Neural progenitor cell (in vitro differentiated cells): ENCODE data around the gene IFI30. TPM values are rescaled to one million over a fixed set of nuclear protein-coding genes. Genes with fewer than 3 reads are reported as not detected.

Experiments used
- DNase-seq: peaks from one replicate; pipeline ENCODE4 v3.0.0-alpha.2; 2016; ENCODE audit warnings: low spot score
- H2AFZ ChIP-seq: fragments of 200-600 bp; sonication (generic); replicated peaks from 2 replicates; pipeline ENCODE4 v1.6.1; 2016; ENCODE audit warnings: antibody characterized with exemption
- H3F3A ChIP-seq: fragments of 200-600 bp; sonication (generic); 2 replicates; pipeline ENCODE4 v1.6.1; 2016; ENCODE audit warnings: antibody characterized with exemption, low read depth
- H3K27ac ChIP-seq: fragments of 200-600 bp; sonication (generic); 2 replicates; pipeline ENCODE4 v1.5.1; 2016; ENCODE audit warnings: mild to moderate bottlenecking
- H3K27me3 ChIP-seq: fragments of 200-600 bp; sonication (generic); 2 replicates; pipeline ENCODE4 v1.6.1; 2016; ENCODE audit warnings: mild to moderate bottlenecking, moderate library complexity
- H3K36me3 ChIP-seq: fragments of 200-600 bp; sonication (generic); 2 replicates; pipeline ENCODE4 v1.5.1; 2016
- H3K4me1 ChIP-seq: fragments of 200-600 bp; sonication (generic); 2 replicates; pipeline ENCODE4 v1.6.1; 2016; ENCODE audit warnings: mixed run types
- H3K4me2 ChIP-seq: fragments of 200-600 bp; sonication (generic); 2 replicates; pipeline ENCODE4 v1.6.1; 2016
- H3K4me3 ChIP-seq: fragments of 200-600 bp; sonication (generic); 2 replicates; pipeline ENCODE4 v1.5.1; 2016
- H3K79me2 ChIP-seq: fragments of 200-600 bp; sonication (generic); 2 replicates; pipeline ENCODE4 v1.6.1; 2016; ENCODE audit warnings: low read depth
- H3K9ac ChIP-seq: fragments of 200-600 bp; sonication (generic); 2 replicates; pipeline ENCODE4 v1.6.1; 2016
- H3K9me3 ChIP-seq: fragments of 200-600 bp; sonication (generic); 2 replicates; pipeline ENCODE4 v1.5.1; 2016; ENCODE audit warnings: low read depth
- H4K20me1 ChIP-seq: fragments of 200-600 bp; sonication (generic); 2 replicates; pipeline ENCODE4 v1.6.1; 2016; ENCODE audit warnings: low read depth
- H3K27ac Mint-ChIP-seq: 3 replicates; pipeline ENCODE4 v1.8.0; 2021; ENCODE audit warnings: mixed read lengths
- H3K27me3 Mint-ChIP-seq: 2 replicates; pipeline ENCODE4 v1.8.0; 2022; ENCODE audit warnings: low read depth, mild to moderate bottlenecking, inconsistent platforms, moderate library complexity, mixed read lengths; ENCODE audit not compliant: insufficient read depth
- H3K36me3 Mint-ChIP-seq: 3 replicates; pipeline ENCODE4 v1.8.0; 2021; ENCODE audit warnings: mixed read lengths
- H3K4me1 Mint-ChIP-seq: 3 replicates; pipeline ENCODE4 v1.8.0; 2021; ENCODE audit warnings: mixed read lengths
- H3K4me3 Mint-ChIP-seq: 3 replicates; pipeline ENCODE4 v1.8.0; 2021; ENCODE audit warnings: mild to moderate bottlenecking, moderate library complexity, mixed read lengths
- H3K9me3 Mint-ChIP-seq: 3 replicates; pipeline ENCODE4 v1.8.0; 2020; ENCODE audit warnings: mixed read lengths
- EZH2 ChIP-seq: fragments of 200-600 bp; sonication (generic); IDR thresholded peaks from 2 replicates; pipeline ENCODE4 v1.6.1; 2017; ENCODE audit warnings: antibody characterized with exemption, mild to moderate bottlenecking, moderate library complexity
- EZH2phosphoT487 ChIP-seq: fragments of 200-600 bp; sonication (generic); IDR thresholded peaks from 2 replicates; pipeline ENCODE4 v1.6.1; 2017; ENCODE audit warnings: antibody characterized with exemption
- total RNA-seq: library from RNA; depleted of rRNA; stranded (reverse); fragments of >200 nt; gene quantifications from 2 replicates; pipeline ENCODE4 v1.2.3, GENCODE V29; 2015; ENCODE audit warnings: low replicate concordance
- TF ChIP-seq, protein P1 (sequence below): fragments of 200-600 bp; sonication (generic); IDR thresholded peaks from 2 replicates; pipeline ENCODE4 v1.5.1; 2017; ENCODE audit warnings: antibody characterized with exemption, mild to moderate bottlenecking

IFI30 gene
- total RNA-seq, 1 donor from 2014 or later = not detected

DNA sequence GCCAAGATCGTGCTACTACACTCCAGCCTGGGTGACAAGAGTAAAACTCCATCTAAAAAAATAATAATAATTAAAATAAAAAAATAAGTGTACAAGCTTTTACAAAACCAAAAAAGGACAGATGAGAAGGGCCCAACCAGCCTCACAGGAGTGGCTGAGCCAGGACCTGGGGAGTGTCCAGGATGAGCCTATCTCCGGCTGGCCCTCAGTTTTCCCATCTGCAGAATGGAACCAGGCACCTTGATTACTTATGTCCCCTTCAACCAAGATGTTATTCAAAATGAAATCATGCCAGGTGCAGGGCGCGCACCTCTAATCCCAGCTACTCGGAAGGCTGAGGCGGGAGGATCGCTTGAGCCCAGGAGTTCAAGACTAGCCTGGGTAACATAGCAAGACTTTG, 9.5 kb upstream of the IFI30 start:
- Histone ChIP-seq H3K9ac (no peak overlapping the region), H3K27ac (no peak overlapping the region), H3K9me3 (no peaks in the 10 kb centered on the region), H2AFZ (no peak overlapping the region), H3K27me3 (no peaks in the 10 kb centered on the region), H3K36me3 (no peaks in the 10 kb centered on the region), H3K4me2 (no peak overlapping the region), H3K4me3 (no peak overlapping the region), H3K4me1 (peaks cover 3% of the 10 kb centered on the region), H4K20me1 (peaks cover 10% of the 10 kb centered on the region), H3K79me2 (no peaks in the 10 kb centered on the region), H3F3A (peaks cover 5% of the 10 kb centered on the region)
- Mint-ChIP-seq H3K36me3 (peaks cover 15% of the 10 kb centered on the region), H3K27ac (no peak overlapping the region), H3K4me1 (peaks cover 7% of the 10 kb centered on the region), H3K27me3 (peaks cover 8% of the 10 kb centered on the region), H3K4me3 (no peak overlapping the region), H3K9me3 (no peaks in the 10 kb centered on the region)
- no peak for DNase-seq
- TF ChIP-seq EZH2 (no peak), EZH2phosphoT487 (no peak)
- TF ChIP-seq, protein P1, sequence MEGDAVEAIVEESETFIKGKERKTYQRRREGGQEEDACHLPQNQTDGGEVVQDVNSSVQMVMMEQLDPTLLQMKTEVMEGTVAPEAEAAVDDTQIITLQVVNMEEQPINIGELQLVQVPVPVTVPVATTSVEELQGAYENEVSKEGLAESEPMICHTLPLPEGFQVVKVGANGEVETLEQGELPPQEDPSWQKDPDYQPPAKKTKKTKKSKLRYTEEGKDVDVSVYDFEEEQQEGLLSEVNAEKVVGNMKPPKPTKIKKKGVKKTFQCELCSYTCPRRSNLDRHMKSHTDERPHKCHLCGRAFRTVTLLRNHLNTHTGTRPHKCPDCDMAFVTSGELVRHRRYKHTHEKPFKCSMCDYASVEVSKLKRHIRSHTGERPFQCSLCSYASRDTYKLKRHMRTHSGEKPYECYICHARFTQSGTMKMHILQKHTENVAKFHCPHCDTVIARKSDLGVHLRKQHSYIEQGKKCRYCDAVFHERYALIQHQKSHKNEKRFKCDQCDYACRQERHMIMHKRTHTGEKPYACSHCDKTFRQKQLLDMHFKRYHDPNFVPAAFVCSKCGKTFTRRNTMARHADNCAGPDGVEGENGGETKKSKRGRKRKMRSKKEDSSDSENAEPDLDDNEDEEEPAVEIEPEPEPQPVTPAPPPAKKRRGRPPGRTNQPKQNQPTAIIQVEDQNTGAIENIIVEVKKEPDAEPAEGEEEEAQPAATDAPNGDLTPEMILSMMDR = no peak

DNA sequence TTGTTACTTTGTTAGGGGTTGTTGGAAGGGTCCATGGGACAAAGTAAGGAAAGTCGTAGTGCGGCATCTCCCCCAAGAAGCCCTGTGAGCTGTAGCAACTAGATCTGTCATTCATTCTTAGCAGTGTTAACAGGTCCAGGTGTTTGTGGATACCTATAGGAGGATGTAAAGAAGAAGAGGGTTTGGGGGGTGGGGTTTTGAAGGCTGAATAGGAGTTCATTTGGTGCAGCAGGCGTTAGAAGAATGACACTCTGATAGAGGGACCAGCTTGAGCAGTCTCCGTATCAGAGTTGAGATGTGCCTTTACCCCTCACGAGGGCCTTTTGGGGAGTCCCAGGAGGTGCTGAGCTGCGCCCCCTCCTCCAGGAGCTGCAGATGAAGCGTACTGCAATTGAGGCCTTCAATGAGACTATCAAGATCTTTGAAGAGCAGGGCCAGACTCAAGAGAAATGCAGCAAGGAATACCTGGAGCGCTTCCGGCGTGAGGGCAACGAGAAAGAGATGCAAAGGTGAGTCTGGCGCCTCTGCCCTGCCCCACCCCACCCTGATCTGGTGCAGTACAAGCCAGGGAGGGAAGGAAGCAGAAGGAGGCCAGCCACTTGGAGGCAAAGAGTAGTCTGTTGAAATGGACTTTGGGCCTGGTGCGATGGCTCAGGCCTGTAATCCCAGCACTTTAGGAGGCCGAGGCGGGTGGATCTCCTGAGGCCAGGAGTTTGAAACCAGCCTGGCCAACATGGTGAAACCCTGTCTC, 7.6 kb upstream of the IFI30 start:
- Mint-ChIP-seq H3K4me3 (no peak overlapping the region), H3K27ac (peak overlapping the region; percentile 30), H3K9me3 (no peaks in the 10 kb centered on the region), H3K36me3 (peaks cover 13% of the 10 kb centered on the region), H3K27me3 (peaks cover 6% of the 10 kb centered on the region), H3K4me1 (peaks cover 8% of the 10 kb centered on the region)
- Histone ChIP-seq H3K27me3 (no peaks in the 10 kb centered on the region), H4K20me1 (peaks cover 10% of the 10 kb centered on the region), H3K9me3 (no peaks in the 10 kb centered on the region), H3K4me3 (no peak overlapping the region), H3K4me1 (peaks cover under 1% of the 10 kb centered on the region), H3K4me2 (no peak overlapping the region), H3K27ac (no peak overlapping the region), H3F3A (no peaks in the 10 kb centered on the region), H3K36me3 (no peaks in the 10 kb centered on the region), H3K79me2 (no peaks in the 10 kb centered on the region), H2AFZ (no peak overlapping the region), H3K9ac (no peak overlapping the region)
- no peak for DNase-seq
- TF ChIP-seq EZH2 = no peak
- TF ChIP-seq EZH2phosphoT487 = no peak
- TF ChIP-seq, protein P1 = no peak

DNA sequence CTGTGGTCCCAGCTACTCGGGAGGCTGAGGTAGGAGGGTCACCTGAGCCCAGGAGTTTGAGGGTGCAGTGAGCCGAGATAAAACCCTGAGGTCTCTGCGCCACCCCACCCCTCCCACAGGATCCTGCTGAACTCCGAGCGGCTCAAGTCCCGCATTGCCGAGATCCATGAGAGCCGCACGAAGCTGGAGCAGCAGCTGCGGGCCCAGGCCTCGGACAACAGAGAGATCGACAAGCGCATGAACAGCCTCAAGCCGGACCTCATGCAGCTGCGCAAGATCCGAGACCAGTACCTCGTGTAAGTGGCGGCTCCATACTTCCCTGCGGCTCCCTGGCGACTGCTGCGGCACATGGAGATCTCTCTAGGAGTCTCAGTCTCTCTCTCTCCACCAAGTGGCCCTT, 6.6 kb upstream of the IFI30 start:
- H3F3A ChIP-seq = no peaks in the 10 kb centered on the region
- H3K4me3 Mint-ChIP-seq = no peak overlapping the region
- no peak for DNase-seq
- H3K36me3 Mint-ChIP-seq = peaks cover 13% of the 10 kb centered on the region
- no peak overlapping the region for H3K4me2 ChIP-seq
- no peak overlapping the region for H2AFZ ChIP-seq
- no peaks in the 10 kb centered on the region for H3K79me2 ChIP-seq
- no peaks in the 10 kb centered on the region for H3K9me3 Mint-ChIP-seq
- no peaks in the 10 kb centered on the region for H3K4me1 ChIP-seq
- no peaks in the 10 kb centered on the region for H3K9me3 ChIP-seq
- TF ChIP-seq EZH2 (no peak), EZH2phosphoT487 (no peak)
- TF ChIP-seq, protein P1 = no peak
- H4K20me1 ChIP-seq = peaks cover 3% of the 10 kb centered on the region
- no peaks in the 10 kb centered on the region for H3K36me3 ChIP-seq
- H3K27me3 ChIP-seq = no peaks in the 10 kb centered on the region
- H3K27ac Mint-ChIP-seq = no peak overlapping the region
- H3K4me3 ChIP-seq = no peak overlapping the region
- H3K4me1 Mint-ChIP-seq = peaks cover 3% of the 10 kb centered on the region
- H3K9ac ChIP-seq = no peak overlapping the region
- H3K27me3 Mint-ChIP-seq = peaks cover 6% of the 10 kb centered on the region
- no peak overlapping the region for H3K27ac ChIP-seq
